ENCODE results near the gene TSEN2.
"Not testable (repeated sequence)": the region's sequence is repeated elsewhere in the genome, so short reads cannot be mapped to it uniquely, and the experiment has no call there.

Gene TSEN2

GRCh38 chr3:12507591-12508281, 23.5 kb downstream of the TSEN2 start:
- DNase-seq, result no peak

GRCh38 chr3:12508291-12508700, 24.0 kb downstream of the TSEN2 start:
- DNase-seq, result no peak

GRCh38 chr3:12509466-12509865, 25.2 kb downstream of the TSEN2 start:
- no peak for DNase-seq

GRCh38 chr3:12512534-12513118, 28.3 kb downstream of the TSEN2 start:
- DNase-seq, result no peak

- DNase-seq, result no peak
Observed at GRCh38 chr3:12513694-12514446, 29.6 kb downstream of the TSEN2 start.

- no peak for DNase-seq
Observed at GRCh38 chr3:12515631-12516030, 31.4 kb downstream of the TSEN2 start.

- DNase-seq, result no peak
Observed at GRCh38 chr3:12516873-12517272, 32.6 kb downstream of the TSEN2 start.

GRCh38 chr3:12518261-12519028, 34.2 kb downstream of the TSEN2 start:
- no peak for DNase-seq

- no peak for DNase-seq
Observed at GRCh38 chr3:12521010-12521409, 36.7 kb downstream of the TSEN2 start.

GRCh38 chr3:12522721-12523120, 38.4 kb downstream of the TSEN2 start:
- no peak for DNase-seq

- DNase-seq, result no peak
Observed at GRCh38 chr3:12527757-12528143, 43.5 kb downstream of the TSEN2 start.

GRCh38 chr3:12532182-12532581, 47.9 kb downstream of the TSEN2 start:
- DNase-seq, result no peak

GRCh38 chr3:12536423-12536822, 52.1 kb downstream of the TSEN2 start:
- DNase-seq, result no peak

- no peak for DNase-seq
Observed at GRCh38 chr3:12541625-12542024, 57.3 kb downstream of the TSEN2 start.

GRCh38 chr3:12543497-12543896, 59.2 kb downstream of the TSEN2 start:
- not testable (repeated sequence) for DNase-seq

- no peak for DNase-seq
Observed at GRCh38 chr3:12544652-12545472, 60.6 kb downstream of the TSEN2 start.

- DNase-seq, result no peak
Observed at GRCh38 chr3:12545473-12545791, 61.2 kb downstream of the TSEN2 start, which contains the start of gene MKRN2OS. Gene MKRN2OS (minus strand): TSS chr3:12545499. CDS start chr3:12545464, 35 bp downstream.

GRCh38 chr3:12549971-12550760, 65.9 kb downstream of the TSEN2 start:
- DNase-seq, result no peak

- peak; percentile 54 for DNase-seq
Observed at GRCh38 chr3:12553921-12554391, 69.7 kb downstream of the TSEN2 start.

GRCh38 chr3:12556314-12556689, 72.0 kb downstream of the TSEN2 start:
- DNase-seq, result no peak

GRCh38 chr3:12556690-12557472, 72.6 kb downstream of the TSEN2 start, which contains the start of gene MKRN2:
Gene MKRN2 (plus strand): TSS chr3:12557087. CDS start chr3:12557151, 64 bp downstream.
- DNase-seq, result peak; percentile 68
